Astrocyte (in vitro differentiated cells and primary cell): ENCODE data around the gene VAPA.

ENCODE experiments used
- CTCF ChIP-seq: IDR thresholded peaks from 2 replicates; pipeline ENCODE4 v1.5.1; 2011; ENCODE audit warnings: low read depth, mild to moderate bottlenecking, inconsistent platforms, low read length, moderate library complexity; ENCODE audit not compliant: insufficient read depth
- EZH2 ChIP-seq: IDR thresholded peaks from 2 replicates; pipeline ENCODE4 v1.6.1; 2012; ENCODE audit warnings: mild to moderate bottlenecking, low read length, inconsistent platforms; ENCODE audit not compliant: insufficient read depth

GRCh38 chr18:9987345-9987744, 73.5 kb downstream of the VAPA start:
- TF ChIP-seq CTCF (no peak), EZH2 (no peak)
